ENCODE data around the gene SYNJ1.
"Not testable (repeated sequence)": the region's sequence is repeated elsewhere in the genome, so short reads cannot be mapped to it uniquely, and the experiment has no call there.

The SYNJ1 gene

DNA sequence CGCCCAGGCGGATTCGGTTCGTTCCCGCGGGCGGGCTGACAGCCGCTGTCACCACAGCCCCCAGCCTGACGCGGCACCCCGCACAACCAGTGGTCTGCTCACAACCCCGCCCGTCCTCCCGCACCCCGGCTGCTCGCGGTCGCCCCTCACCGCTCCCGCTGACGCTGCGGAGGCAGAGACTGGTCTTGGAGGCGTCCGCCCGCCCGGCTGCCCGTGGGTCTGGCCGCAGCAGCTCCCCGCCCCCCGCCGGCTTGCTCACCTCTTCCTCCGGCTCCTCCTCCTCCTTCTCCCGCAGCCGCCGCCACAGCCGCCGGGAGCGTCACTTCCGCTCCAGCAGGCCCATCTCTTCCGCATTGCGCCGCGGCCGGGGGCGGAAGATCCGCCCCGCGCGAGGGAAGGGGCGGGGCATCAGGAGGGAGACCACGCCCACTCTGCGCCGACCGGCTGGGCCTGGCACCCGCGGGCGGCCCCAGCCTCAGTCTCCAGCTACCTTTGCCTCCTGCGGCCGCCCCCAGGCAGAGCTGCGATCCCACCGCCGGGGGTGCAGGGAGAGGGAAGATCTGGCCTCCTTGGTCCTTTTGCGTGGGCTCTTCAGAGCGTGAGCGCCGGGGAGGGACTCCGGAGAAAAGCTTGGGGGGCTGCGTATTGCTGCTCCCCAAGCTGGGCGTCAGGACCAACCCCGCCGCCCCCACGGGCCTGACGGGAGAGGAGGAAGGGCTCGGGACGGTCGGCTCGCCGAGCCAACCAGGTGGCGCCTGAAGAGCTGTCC is at the start of gene SYNJ1:
SYNJ1 (minus strand) TSS at position 327 of the 769 bp plus-strand sequence. CDS start 1,118 bp downstream, outside the sequence.
- peak within 1 kb of the TSS; percentile 91 for H3K4me3 ChIP-seq (ENCODE audit: control insufficient read depth, low read depth, low read length)
- DNase-seq (ENCODE audit: low read depth), result peak; percentile 62
- TF ChIP-seq CTCF (IDR thresholded peaks at IDR 0.05; ENCODE audit: control insufficient read depth, insufficient read depth, low read depth, low read length, missing control alignments), result no peak

GRCh38 chr21:32777269-32777668 is 49.5 kb upstream of the SYNJ1 start:
- no peak for TF ChIP-seq CTCF (IDR thresholded peaks at IDR 0.05; ENCODE audit: control insufficient read depth, insufficient read depth, low read depth, low read length, missing control alignments)
- H3K4me3 ChIP-seq (ENCODE audit: control insufficient read depth, low read depth, low read length), result no peak overlapping the region
- no peak for DNase-seq (ENCODE audit: low read depth)

DNA sequence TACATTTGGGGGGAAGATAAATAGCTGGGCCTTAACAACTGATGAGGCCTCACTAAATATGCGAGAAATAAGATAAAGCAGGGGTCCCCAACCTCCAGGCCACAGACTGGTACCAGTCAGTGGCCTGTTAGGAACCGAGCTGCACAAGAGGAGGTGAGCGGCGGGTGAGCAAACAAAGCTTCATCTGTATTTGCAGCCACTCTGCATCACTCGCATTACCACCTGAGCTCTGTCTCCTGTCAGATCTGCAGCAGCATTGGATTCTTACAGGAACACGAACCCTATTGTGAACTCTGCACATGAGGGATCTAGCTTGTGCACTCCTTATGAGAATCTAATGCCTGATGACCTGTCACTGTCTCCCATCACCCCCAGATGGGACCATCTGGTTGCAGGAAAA is 48.9 kb upstream of the SYNJ1 start:
- no peak for DNase-seq (ENCODE audit: low read depth)
- TF ChIP-seq CTCF (IDR thresholded peaks at IDR 0.05; ENCODE audit: control insufficient read depth, insufficient read depth, low read depth, low read length, missing control alignments), result no peak
- H3K4me3 ChIP-seq (ENCODE audit: control insufficient read depth, low read depth, low read length), result no peak overlapping the region

- not testable (repeated sequence) for H3K4me3 ChIP-seq (ENCODE audit: control insufficient read depth, low read depth, low read length); DNase-seq (ENCODE audit: low read depth)
Measured at GRCh38 chr21:32773048-32773344, 45.2 kb upstream of the SYNJ1 start.

GRCh38 chr21:32772281-32773047 is 44.7 kb upstream of the SYNJ1 start:
- no peak for DNase-seq (ENCODE audit: low read depth)
- H3K4me3 ChIP-seq (ENCODE audit: control insufficient read depth, low read depth, low read length), result peak overlapping the region; percentile 34
- TF ChIP-seq CTCF (IDR thresholded peaks at IDR 0.05; ENCODE audit: control insufficient read depth, insufficient read depth, low read depth, low read length, missing control alignments), result no peak

DNA sequence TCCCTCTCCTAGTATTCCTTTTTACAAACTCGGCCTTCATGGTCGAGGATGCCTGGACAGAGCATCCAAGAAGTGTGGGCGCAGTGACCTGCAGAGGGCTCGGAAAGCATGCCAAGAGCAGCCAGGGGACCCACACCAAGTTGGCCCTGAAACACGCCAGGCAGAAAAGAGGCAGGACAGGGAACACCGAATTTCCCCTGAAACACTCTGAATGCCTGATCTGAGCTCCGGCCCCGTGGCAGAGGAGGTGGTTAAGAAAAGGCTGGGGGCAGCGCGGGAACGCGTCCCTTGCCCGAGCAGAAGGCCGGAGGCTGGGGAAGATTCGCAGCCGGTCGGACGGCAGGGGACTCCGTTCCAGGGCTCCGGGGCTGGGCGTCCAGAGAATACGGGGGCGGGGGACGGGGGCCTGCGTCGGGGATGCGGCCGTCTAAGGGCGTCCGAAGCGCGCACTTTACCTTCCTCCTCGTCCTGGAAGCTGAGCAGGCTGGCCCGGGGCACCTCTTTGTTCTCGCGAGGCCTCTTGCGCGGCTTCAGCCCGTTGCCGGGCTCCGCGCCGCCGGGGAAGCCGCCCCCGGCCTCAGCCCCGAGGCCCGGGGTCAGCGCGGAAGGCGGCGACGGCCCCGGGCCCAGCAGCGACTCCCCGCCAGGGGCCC is 43.2 kb upstream of the SYNJ1 start:
- TF ChIP-seq CTCF (IDR thresholded peaks at IDR 0.05; ENCODE audit: control insufficient read depth, insufficient read depth, low read depth, low read length, missing control alignments), result no peak
- peak overlapping the region; percentile 66 for H3K4me3 ChIP-seq (ENCODE audit: control insufficient read depth, low read depth, low read length)
- no peak for DNase-seq (ENCODE audit: low read depth)

DNA sequence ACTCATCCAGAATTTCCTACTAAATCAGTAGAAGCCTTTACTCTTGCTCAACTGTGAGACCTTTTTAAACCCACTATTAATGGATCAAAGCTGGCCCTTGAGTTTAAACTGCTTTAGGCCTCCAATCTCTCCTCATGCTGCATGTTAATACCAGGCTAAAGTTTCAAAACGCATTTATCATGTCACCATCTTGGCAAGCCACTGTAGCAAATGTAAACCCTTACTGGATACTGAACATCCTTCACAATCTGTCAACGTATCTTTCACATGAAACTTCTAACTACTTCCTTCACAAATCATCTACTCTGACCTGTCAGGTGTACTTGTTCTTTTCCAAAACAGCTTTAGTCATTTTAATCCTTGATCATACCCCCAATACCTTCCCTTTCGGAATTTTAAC is 40.7 kb upstream of the SYNJ1 start:
- DNase-seq (ENCODE audit: low read depth), result no peak
- no peak overlapping the region for H3K4me3 ChIP-seq (ENCODE audit: control insufficient read depth, low read depth, low read length)
- TF ChIP-seq CTCF (IDR thresholded peaks at IDR 0.05; ENCODE audit: control insufficient read depth, insufficient read depth, low read depth, low read length, missing control alignments), result no peak

Measured in AG09309 (cell line).